K562 (cell line): Measurements from ENCODE around the gene ABCG1. TPM values are rescaled to one million over a fixed set of nuclear protein-coding genes. Genes with fewer than 3 reads are reported as not detected.

Source experiments
- ATAC-seq: fragments of 200-7000 bp; cut with Tn5 transposase; 3 replicates; pipeline ENCODE4 v1.9.1; 2020; ENCODE audit warnings: moderate library complexity
- BruUV-seq: library from RNA; stranded (reverse); fragments of 400-500 nt; replicated peaks from 2 replicates; lab custom pipeline; 2021; lab: Mats Ljungman, UMichigan
- CTCF ChIA-PET: fragments of 300-600 bp; formaldehyde crosslinking; extraction: SDS; loops from one replicate; lab custom pipeline; 2021; ENCODE audit warnings: low intra/inter-chr PET ratio; lab: Yijun Ruan, JAX
- POLR2A ChIA-PET: fragments of 300-600, 350-650 bp; sonication (Branson Sonifier 250); formaldehyde crosslinking; extraction: SDS; loops from one replicate; lab custom pipeline; 2021; ENCODE audit warnings: antibody characterized with exemption, inconsistent platforms; lab: Yijun Ruan, JAX
- DNase-seq, 4 experiments: peaks; one replicate each; pipeline versions ENCODE4 v3.0.0 to v3.0.0-alpha.2; 2011 to 2018; ENCODE audit warnings: low spot score in 3 of 4, mixed read lengths in 3 of 4; ENCODE audit errors: extremely low read depth in 1 of 4
- FAIRE-seq: peaks from 2 replicates; lab custom pipeline; 2011; peaks lifted over from hg19 to GRCh38; lab: Jason Lieb, UNC
- H2AFZ ChIP-seq: 2 replicates; pipeline ENCODE4 v1.6.0; 2011; ENCODE audit warnings: low read depth, low read length, control low read depth, inconsistent platforms
- H3K27ac ChIP-seq: fragments of 200-600 bp; 3 replicates; pipeline ENCODE4 v1.8.0; 2011; ENCODE audit warnings: low read depth, mild to moderate bottlenecking, control low read depth, inconsistent platforms, low read length, moderate library complexity, mixed read lengths; ENCODE audit errors: extremely low read depth
- H3K27me3 ChIP-seq, 2 experiments: fragments of 300-600 bp in 1 of 2; 2 replicates in 1 of 2; 3 replicates in 1 of 2; pipeline versions ENCODE4 v1.6.0 to v1.8.0; 2011; ENCODE audit warnings: inconsistent platforms in 2 of 2, low read length in 2 of 2, mild to moderate bottlenecking in 1 of 2, mixed read lengths in 1 of 2, moderate library complexity in 1 of 2; ENCODE audit not compliant: control insufficient read depth in 2 of 2, insufficient read depth in 2 of 2
- H3K36me3 ChIP-seq: fragments of 300-600 bp; 3 replicates; pipeline ENCODE4 v1.8.0; 2011; ENCODE audit warnings: mild to moderate bottlenecking, low read length, inconsistent platforms; ENCODE audit not compliant: control insufficient read depth, insufficient read depth
- H3K4me1 ChIP-seq, 2 experiments: fragments of 200-600 bp in 1 of 2; replicated peaks in 1 of 2; 2 replicates in 1 of 2; 3 replicates in 1 of 2; pipeline versions ENCODE4 v1.5.1 to v1.8.0; 2011; ENCODE audit warnings: inconsistent platforms in 2 of 2, low read length in 2 of 2, mild to moderate bottlenecking in 1 of 2, mixed read lengths in 1 of 2, moderate library complexity in 1 of 2; ENCODE audit not compliant: control insufficient read depth in 2 of 2, insufficient read depth in 2 of 2
- H3K4me2 ChIP-seq: 2 replicates; pipeline ENCODE4 v1.6.1; 2011; ENCODE audit warnings: low read length, control low read depth, inconsistent platforms, mixed read lengths; ENCODE audit not compliant: insufficient read depth
- H3K4me3 ChIP-seq: fragments of 200-600 bp; sonication (generic), shearing (Covaris generic); 2 replicates; pipeline ENCODE4 v1.5.1; 2016; ENCODE audit warnings: control low read depth, inconsistent platforms
- H3K79me2 ChIP-seq: fragments of 200-600 bp; 3 replicates; pipeline ENCODE4 v1.8.0; 2011; ENCODE audit warnings: low read length, inconsistent platforms; ENCODE audit not compliant: control insufficient read depth, insufficient read depth
- H3K9ac ChIP-seq, 2 experiments: 2 replicates each; pipeline versions ENCODE4 v1.6.0 to v1.6.1; 2011; ENCODE audit warnings: low read depth in 2 of 2, low read length in 2 of 2, control low read depth in 1 of 2, inconsistent platforms in 1 of 2, mild to moderate bottlenecking in 1 of 2, mixed read lengths in 1 of 2; ENCODE audit not compliant: insufficient read depth in 1 of 2
- H3K9me1 ChIP-seq: one replicate; pipeline ENCODE4 v1.6.0; 2011; ENCODE audit warnings: inconsistent platforms, mild to moderate bottlenecking, low read length, moderate library complexity; ENCODE audit not compliant: control insufficient read depth, insufficient read depth
- H3K9me3 ChIP-seq: replicated peaks from 2 replicates; pipeline ENCODE4 v1.5.1; 2011; ENCODE audit warnings: low read depth, low read length, inconsistent platforms; ENCODE audit not compliant: control insufficient read depth, insufficient read depth
- H4K20me1 ChIP-seq: replicated peaks from 2 replicates; pipeline ENCODE4 v1.6.1; 2011; ENCODE audit warnings: low read length, inconsistent platforms, mixed read lengths; ENCODE audit not compliant: control insufficient read depth, insufficient read depth
- MAFG ChIP-seq: fragments of 450-650 bp; conservative IDR thresholded peaks from 2 replicates; pipeline ENCODE4 v1.6.1; 2016; ENCODE audit warnings: missing genetic modification characterization, missing compliant biosample characterization
- RBFOX2 ChIP-seq: fragments of 200-400 bp; formaldehyde crosslinking; IDR thresholded peaks from 2 replicates; pipeline ENCODE4 v1.6.1; 2017; ENCODE audit warnings: low read depth, mild to moderate bottlenecking, low read length, moderate library complexity
- SAFB ChIP-seq: fragments of 200-400 bp; formaldehyde crosslinking; IDR thresholded peaks from 2 replicates; pipeline ENCODE4 v1.6.1; 2017; ENCODE audit warnings: low read depth, low read length, borderline replicate concordance
- SNIP1 ChIP-seq: fragments of 450-650 bp; IDR thresholded peaks from 2 replicates; pipeline ENCODE4 v1.7.1; 2017; ENCODE audit warnings: low read depth, mild to moderate bottlenecking
- ZNF224 ChIP-seq: sonication (generic); formaldehyde crosslinking; IDR thresholded peaks from 2 replicates; pipeline ENCODE4 v1.8.0; 2022; ENCODE audit warnings: mild to moderate bottlenecking, missing genetic modification reagents
- ZNF280B ChIP-seq: fragments of 250-450 bp; sonication (Bioruptor Pico); IDR thresholded peaks from 2 replicates; pipeline ENCODE4 v1.5.1; 2021; ENCODE audit warnings: mild to moderate bottlenecking
- ZNF311 ChIP-seq: fragments of 250-450 bp; sonication (Bioruptor Pico); IDR thresholded peaks from 2 replicates; pipeline ENCODE4 v1.4.0; 2020; ENCODE audit warnings: mild to moderate bottlenecking, moderate library complexity
- ZNF707 ChIP-seq: fragments of 250-450 bp; sonication (Bioruptor Pico); conservative IDR thresholded peaks from 2 replicates; pipeline ENCODE4 v1.8.0; 2022; ENCODE audit warnings: inconsistent platforms, mild to moderate bottlenecking, moderate library complexity
- WGBS: fragments of 100-300 bp; shearing (Covaris generic); methylation state at CpG from one replicate; pipeline ENCODE4 v1.1.6; 2016; ENCODE audit warnings: low coverage, mixed read lengths; ENCODE audit not compliant: insufficient coverage; ENCODE audit errors: missing lambda C conversion rate; 5-methylcytosine and 5-hydroxymethylcytosine counted together
- in situ Hi-C: fragments of 300-500 bp; cut with MboI; formaldehyde crosslinking; loops from 4 replicates; pipeline ENCODE4 v1.15.0; 2018; ENCODE audit warnings: inconsistent platforms, mixed read lengths
- intact Hi-C: fragments of 100-400 bp; cut with micrococcal nuclease; formaldehyde crosslinking; loops from 2 replicates; pipeline ENCODE4 v1.14.2; 2022
- polyA plus RNA-seq, 8 experiments: library from polyadenylated mRNA; depleted of rRNA in 4 of 8; stranded (reverse) in 5 of 8; unstranded in 3 of 8; fragments of >200 nt; fragmentation: Nextera tagmentation in 2 of 8; fragmentation: Illumina TruSeq in 1 of 8; extraction: Ambion mirVana in 2 of 8; extraction: Trizol in 1 of 8; gene quantifications; 2 replicates each; pipeline versions ENCODE4 v1.2.1 to v1.2.3, GENCODE V29; 2011 to 2014; ENCODE audit warnings: inconsistent platforms in 1 of 8, missing spikeins in 1 of 8
- total RNA-seq, 7 experiments: library from RNA; depleted of rRNA in 6 of 7; stranded (reverse); fragments of >200 nt in 6 of 7; fragmentation: Illumina TruSeq in 2 of 7; extraction: Trizol in 2 of 7; gene quantifications; 2 replicates each; pipeline versions ENCODE4 v1.2.1 to v1.2.3, GENCODE V29; 2011 to 2021; ENCODE audit warnings: low replicate concordance in 1 of 7
- TF ChIP-seq, protein P1 (sequence below): sonication (generic); formaldehyde crosslinking; IDR thresholded peaks from 2 replicates; pipeline ENCODE4 v1.8.0; 2022; ENCODE audit warnings: mild to moderate bottlenecking, missing genetic modification reagents

The ABCG1 gene
- total and polyA plus RNA-seq, 9 of the 15 experiments (the other 6 are each of a cell fraction or from before 2014, with no cell fraction given) = 0.04 to 0.09 TPM; not detected in 7

GRCh38 chr21:42332557-42333317, 113.8 kb downstream of the ABCG1 start:
- TF ChIP-seq ZNF224 (CRISPR knock-in tag) (no peak), ZNF280B (CRISPR knock-in tag) (no peak), MAFG (tag) (no peak), ZNF311 (CRISPR knock-in tag) (no peak), SNIP1 (no peak), SAFB (no peak), ZNF707 (CRISPR knock-in tag) (no peak), RBFOX2 (no peak)
- TF ChIP-seq, protein P1, sequence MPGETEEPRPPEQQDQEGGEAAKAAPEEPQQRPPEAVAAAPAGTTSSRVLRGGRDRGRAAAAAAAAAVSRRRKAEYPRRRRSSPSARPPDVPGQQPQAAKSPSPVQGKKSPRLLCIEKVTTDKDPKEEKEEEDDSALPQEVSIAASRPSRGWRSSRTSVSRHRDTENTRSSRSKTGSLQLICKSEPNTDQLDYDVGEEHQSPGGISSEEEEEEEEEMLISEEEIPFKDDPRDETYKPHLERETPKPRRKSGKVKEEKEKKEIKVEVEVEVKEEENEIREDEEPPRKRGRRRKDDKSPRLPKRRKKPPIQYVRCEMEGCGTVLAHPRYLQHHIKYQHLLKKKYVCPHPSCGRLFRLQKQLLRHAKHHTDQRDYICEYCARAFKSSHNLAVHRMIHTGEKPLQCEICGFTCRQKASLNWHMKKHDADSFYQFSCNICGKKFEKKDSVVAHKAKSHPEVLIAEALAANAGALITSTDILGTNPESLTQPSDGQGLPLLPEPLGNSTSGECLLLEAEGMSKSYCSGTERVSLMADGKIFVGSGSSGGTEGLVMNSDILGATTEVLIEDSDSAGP = no peak
- ATAC-seq = no peak
- H3K27ac ChIP-seq = no peak overlapping the region
- FAIRE-seq = no peak
- H4K20me1 ChIP-seq = no peaks in the 10 kb centered on the region
- ChIA-PET CTCF (no interaction called here), POLR2A (no interaction called here)
- H3K79me2 ChIP-seq = no peaks in the 10 kb centered on the region
- no peaks in the 10 kb centered on the region for H3K9me3 ChIP-seq
- 0% methylated on average over 4 of the region's 5 CpGs for WGBS
- no peaks in the 10 kb centered on the region for H3K36me3 ChIP-seq
- H3K4me2 ChIP-seq = no peak overlapping the region
- in situ Hi-C loops (no loop called here), intact Hi-C loops (loop anchor here (10.0 kb wide), 1 partner anchor 122 kb away; no protein-coding TSS in a partner anchor)
- H2AFZ ChIP-seq = no peak overlapping the region
- no peak overlapping the region for H3K4me3 ChIP-seq
- H3K9me1 ChIP-seq = no peaks in the 10 kb centered on the region
- H3K4me1 ChIP-seq = no peaks in the 10 kb centered on the region
- no TSS peak for BruUV-seq
- no peak overlapping the region for H3K9ac ChIP-seq
- DNase-seq = no peak
- peaks cover 0 to 4% of the 10 kb centered on the region in 2 experiments; a peak in 1 of 5 replicates for H3K27me3 ChIP-seq
